HEK293 (cell line): ENCODE data around the gene KMT2A.

Experiments used
- CTCF ChIA-PET: fragments of 350-600 bp; formaldehyde crosslinking; extraction: SDS; loops from one replicate; lab custom pipeline; 2021; ENCODE audit warnings: antibody characterized with exemption; lab: Yijun Ruan, JAX
- POLR2A ChIA-PET: fragments of 300-600 bp; formaldehyde crosslinking; extraction: SDS; loops from one replicate; lab custom pipeline; 2020; ENCODE audit warnings: antibody characterized with exemption, inconsistent platforms; lab: Yijun Ruan, JAX
- H3K27ac ChIP-seq: fragments of 200-500 bp; sonication (Bioruptor generic); 2 replicates; pipeline ENCODE4 v1.5.1; 2014; ENCODE audit warnings: low read depth, low read length, control low read depth, inconsistent platforms; ENCODE audit errors: extremely low read depth
- H3K36me3 ChIP-seq, 2 experiments: fragments of 200-500 bp in 1 of 2; sonication (Bioruptor generic) in 1 of 2; 1 replicate in 1 of 2; 2 replicates in 1 of 2; pipeline ENCODE4 v1.5.1; 2014 to 2017; ENCODE audit warnings: inconsistent platforms in 2 of 2, low read length in 2 of 2; ENCODE audit not compliant: control insufficient read depth in 2 of 2, insufficient read depth in 1 of 2
- H3K4me1 ChIP-seq: fragments of 200-500 bp; sonication (Bioruptor generic); 2 replicates; pipeline ENCODE4 v1.5.1; 2014; ENCODE audit warnings: mild to moderate bottlenecking, low read length, inconsistent platforms; ENCODE audit not compliant: control insufficient read depth, insufficient read depth
- H3K4me3 ChIP-seq: 2 replicates; pipeline ENCODE4 v1.5.1; 2011; ENCODE audit warnings: low read depth, mild to moderate bottlenecking, control low read depth, low read length, moderate library complexity
- H3K9me3 ChIP-seq: fragments of 200-500 bp; sonication (Bioruptor generic); 2 replicates; pipeline ENCODE4 v1.5.1; 2014; ENCODE audit warnings: low read depth, low read length, inconsistent platforms; ENCODE audit not compliant: control insufficient read depth, insufficient read depth
- BCL11B ChIP-seq: fragments of 450-650 bp; formaldehyde crosslinking; IDR thresholded peaks from 2 replicates; pipeline ENCODE4 v1.5.1; 2016; ENCODE audit warnings: low read depth, missing biosample characterization, missing genetic modification characterization
- EGR2 ChIP-seq: fragments of 450-650 bp; formaldehyde crosslinking; IDR thresholded peaks from 2 replicates; pipeline ENCODE4 v1.5.1; 2016; ENCODE audit warnings: low read depth, missing biosample characterization, missing genetic modification characterization
- GLI4 ChIP-seq: fragments of 450-650 bp; formaldehyde crosslinking; IDR thresholded peaks from 2 replicates; pipeline ENCODE4 v1.5.1; 2016; ENCODE audit warnings: missing biosample characterization, missing genetic modification characterization
- SP3 ChIP-seq: fragments of 450-650 bp; formaldehyde crosslinking; IDR thresholded peaks from 2 replicates; pipeline ENCODE4 v1.5.1; 2016; ENCODE audit warnings: missing biosample characterization, missing genetic modification characterization
- ZBTB17 ChIP-seq: fragments of 450-650 bp; formaldehyde crosslinking; IDR thresholded peaks from 2 replicates; pipeline ENCODE4 v1.5.1; 2016; ENCODE audit warnings: missing biosample characterization, missing genetic modification characterization
- ZBTB48 ChIP-seq: fragments of 450-650 bp; formaldehyde crosslinking; IDR thresholded peaks from 2 replicates; pipeline ENCODE4 v1.5.1; 2016; ENCODE audit warnings: missing biosample characterization, missing genetic modification characterization
- ZFHX2 ChIP-seq: fragments of 450-650 bp; formaldehyde crosslinking; conservative IDR thresholded peaks from 2 replicates; pipeline ENCODE4 v1.5.1; 2016; ENCODE audit warnings: missing biosample characterization, missing genetic modification characterization
- ZNF114 ChIP-seq: fragments of 450-650 bp; formaldehyde crosslinking; IDR thresholded peaks from 2 replicates; pipeline ENCODE4 v1.5.0; 2017; ENCODE audit warnings: missing biosample characterization, missing genetic modification characterization
- ZNF2 ChIP-seq: fragments of 450-650 bp; formaldehyde crosslinking; IDR thresholded peaks from 2 replicates; pipeline ENCODE4 v1.5.1; 2016; ENCODE audit warnings: missing biosample characterization, missing genetic modification characterization
- ZNF335 ChIP-seq: fragments of 450-650 bp; formaldehyde crosslinking; conservative IDR thresholded peaks from 2 replicates; pipeline ENCODE4 v1.5.1; 2016; ENCODE audit warnings: missing biosample characterization, missing genetic modification characterization
- ZNF366 ChIP-seq: fragments of 450-650 bp; formaldehyde crosslinking; conservative IDR thresholded peaks from 2 replicates; pipeline ENCODE4 v1.5.1; 2016; ENCODE audit warnings: missing biosample characterization, missing genetic modification characterization
- ZNF513 ChIP-seq: fragments of 450-650 bp; IDR thresholded peaks from 2 replicates; pipeline ENCODE4 v1.5.1; 2018; ENCODE audit warnings: missing biosample characterization, missing genetic modification characterization
- ZNF560 ChIP-seq: fragments of 450-650 bp; formaldehyde crosslinking; IDR thresholded peaks from 2 replicates; pipeline ENCODE4 v1.5.1; 2017; ENCODE audit warnings: missing biosample characterization, missing genetic modification characterization, borderline replicate concordance
- ZNF580 ChIP-seq: fragments of 450-650 bp; formaldehyde crosslinking; IDR thresholded peaks from 2 replicates; pipeline ENCODE4 v1.5.1; 2016; ENCODE audit warnings: missing biosample characterization, missing genetic modification characterization
- ZNF600 ChIP-seq: fragments of 450-650 bp; formaldehyde crosslinking; IDR thresholded peaks from 2 replicates; pipeline ENCODE4 v1.5.1; 2016; ENCODE audit warnings: missing biosample characterization, missing genetic modification characterization
- ZXDB ChIP-seq: fragments of 450-650 bp; formaldehyde crosslinking; IDR thresholded peaks from 2 replicates; pipeline ENCODE4 v1.5.1; 2016; ENCODE audit warnings: missing biosample characterization, missing genetic modification characterization
- TF ChIP-seq, protein P1 (sequence below): fragments of 450-650 bp; formaldehyde crosslinking; IDR thresholded peaks from 2 replicates; pipeline ENCODE4 v1.5.1; 2017; ENCODE audit warnings: missing biosample characterization, missing genetic modification characterization
- TF ChIP-seq, protein P2 (sequence below): fragments of 450-650 bp; formaldehyde crosslinking; IDR thresholded peaks from 2 replicates; pipeline ENCODE4 v1.5.1; 2017; ENCODE audit warnings: missing biosample characterization, missing genetic modification characterization
- TF ChIP-seq, protein P3 (sequence below): fragments of 450-650 bp; formaldehyde crosslinking; IDR thresholded peaks from 2 replicates; pipeline ENCODE4 v1.5.1; 2016; ENCODE audit warnings: missing biosample characterization, missing genetic modification characterization
- TF ChIP-seq, protein P4 (sequence below): fragments of 450-650 bp; IDR thresholded peaks from 2 replicates; pipeline ENCODE4 v1.5.1; 2018; ENCODE audit warnings: missing biosample characterization, mild to moderate bottlenecking, missing genetic modification characterization
- TF ChIP-seq, protein P5 (sequence below): fragments of 450-650 bp; formaldehyde crosslinking; conservative IDR thresholded peaks from 2 replicates; pipeline ENCODE4 v1.5.1; 2016; ENCODE audit warnings: low read depth, missing biosample characterization, missing genetic modification characterization

Gene KMT2A

DNA sequence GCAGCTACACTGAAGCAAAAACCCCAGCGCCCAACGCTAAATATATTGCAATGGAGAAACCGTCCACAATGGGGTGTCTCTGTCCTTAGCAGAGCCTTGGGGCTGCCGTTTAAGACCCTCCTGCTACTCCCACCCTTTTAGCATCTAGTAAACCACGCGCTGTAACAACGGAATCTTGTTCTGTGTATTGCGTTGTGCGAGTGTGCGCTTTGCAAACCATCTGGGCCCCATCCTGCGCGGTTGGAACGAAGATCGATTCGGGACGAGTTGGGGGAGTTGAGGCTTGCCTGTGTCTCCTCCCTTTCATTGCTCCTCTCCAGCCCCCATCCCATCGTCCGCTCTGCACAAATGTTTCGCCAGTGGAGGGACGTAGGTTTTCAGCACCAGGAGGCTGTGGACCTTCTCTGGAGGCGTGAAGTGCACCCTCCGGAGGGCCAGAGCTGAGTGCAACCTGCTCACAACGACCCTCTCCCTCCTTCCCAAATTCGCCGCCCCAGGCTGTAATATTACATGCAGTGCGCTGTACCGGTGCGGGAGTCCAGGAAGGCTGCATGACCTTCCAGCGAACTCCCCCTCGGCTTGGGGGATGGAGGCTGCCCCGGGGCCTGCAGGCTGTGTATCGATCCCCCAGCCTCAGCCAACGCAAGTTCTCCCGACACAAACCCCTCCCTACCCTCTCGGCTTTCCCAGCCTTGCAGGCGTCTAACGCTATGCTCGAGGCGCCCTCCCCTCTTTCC is 1.6 kb upstream of the KMT2A start (continued):
- TF ChIP-seq, protein P1, sequence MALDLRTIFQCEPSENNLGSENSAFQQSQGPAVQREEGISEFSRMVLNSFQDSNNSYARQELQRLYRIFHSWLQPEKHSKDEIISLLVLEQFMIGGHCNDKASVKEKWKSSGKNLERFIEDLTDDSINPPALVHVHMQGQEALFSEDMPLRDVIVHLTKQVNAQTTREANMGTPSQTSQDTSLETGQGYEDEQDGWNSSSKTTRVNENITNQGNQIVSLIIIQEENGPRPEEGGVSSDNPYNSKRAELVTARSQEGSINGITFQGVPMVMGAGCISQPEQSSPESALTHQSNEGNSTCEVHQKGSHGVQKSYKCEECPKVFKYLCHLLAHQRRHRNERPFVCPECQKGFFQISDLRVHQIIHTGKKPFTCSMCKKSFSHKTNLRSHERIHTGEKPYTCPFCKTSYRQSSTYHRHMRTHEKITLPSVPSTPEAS (tag by site-specific recombination): no peak
- peak; percentile 87 for TF ChIP-seq ZBTB17 (tag by site-specific recombination)
- no peak; the same call in 1 of the 2 replicates for TF ChIP-seq ZNF2 (tag by site-specific recombination)
- TF ChIP-seq ZNF600: peak; percentile 47; the same call in 1 of the 2 replicates
- TF ChIP-seq ZNF580 (tag by site-specific recombination): no peak
- TF ChIP-seq, all 188 proteins: peak for 9

DNA sequence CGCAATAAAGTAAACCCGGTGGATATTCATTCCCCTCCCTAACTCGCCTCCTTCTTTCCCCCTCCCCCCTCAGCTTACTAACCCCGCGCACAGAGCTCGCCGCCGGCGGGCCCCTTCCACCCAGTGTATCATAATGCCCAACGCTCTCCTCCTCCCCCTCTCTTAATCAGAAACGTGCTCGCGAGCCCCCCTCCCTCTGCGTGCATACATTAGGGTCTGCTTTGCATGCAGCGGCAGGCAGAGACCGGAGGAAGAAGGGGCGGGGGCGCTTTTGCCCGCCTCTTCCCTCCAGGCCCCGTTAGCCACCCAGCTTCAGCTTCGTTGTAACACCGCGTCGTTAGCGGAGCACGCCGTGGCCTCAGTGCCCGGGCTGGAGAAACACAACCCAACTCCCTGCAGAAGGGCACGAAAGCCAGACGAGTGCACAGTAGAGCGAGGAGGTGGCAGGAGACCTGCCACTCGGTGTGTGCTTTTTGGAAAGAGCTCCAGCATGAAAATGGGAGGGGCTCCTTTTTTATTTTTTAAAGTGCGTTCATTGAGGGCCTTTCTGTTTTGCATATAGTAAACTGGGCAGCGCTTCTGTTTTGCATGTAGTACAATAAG is 901 bp upstream of the KMT2A start:
- Histone ChIP-seq H3K9me3 (no peaks in the 10 kb centered on the region), H3K4me1 (peaks cover 4% of the 10 kb centered on the region; the same call in 1 of the 2 replicates), H3K4me3 (peak overlapping the region; percentile 41), H3K36me3 (peaks cover 0 to 13% of the 10 kb centered on the region in 2 experiments; a peak in 1 of 3 replicates), H3K27ac (peak overlapping the region; percentile 76)
- CTCF ChIA-PET: interaction anchor here (0.6 to 1.1 kb wide), 3 partner anchors 33 to 1383 kb away, joined by 3 to 4 read pairs (median 3); no protein-coding TSS in a partner anchor
- POLR2A ChIA-PET: interaction anchor here (0.8 to 3.4 kb wide), 11 partner anchors 9 to 45 kb away, joined by 3 to 14 read pairs (median 6); no protein-coding TSS in a partner anchor
- TF ChIP-seq ZNF513 (tag by site-specific recombination) (no peak), BCL11B (tag by site-specific recombination) (peak; percentile 37; the same call in 1 of the 2 replicates), ZBTB48 (tag by site-specific recombination) (peak; percentile 69; the same call in 1 of the 2 replicates), SP3 (tag by site-specific recombination) (peak; percentile 60), ZFHX2 (tag by site-specific recombination) (peak; percentile 36; the same call in 1 of the 2 replicates), ZNF114 (tag by site-specific recombination) (no peak), ZNF560 (tag by site-specific recombination) (no peak), GLI4 (tag by site-specific recombination) (no peak), EGR2 (tag by site-specific recombination) (peak; percentile 69), ZNF366 (peak; percentile 77), ZXDB (peak; percentile 39), ZNF335 (tag by site-specific recombination) (peak; percentile 78; the same call in 1 of the 2 replicates)
- TF ChIP-seq, protein P2, sequence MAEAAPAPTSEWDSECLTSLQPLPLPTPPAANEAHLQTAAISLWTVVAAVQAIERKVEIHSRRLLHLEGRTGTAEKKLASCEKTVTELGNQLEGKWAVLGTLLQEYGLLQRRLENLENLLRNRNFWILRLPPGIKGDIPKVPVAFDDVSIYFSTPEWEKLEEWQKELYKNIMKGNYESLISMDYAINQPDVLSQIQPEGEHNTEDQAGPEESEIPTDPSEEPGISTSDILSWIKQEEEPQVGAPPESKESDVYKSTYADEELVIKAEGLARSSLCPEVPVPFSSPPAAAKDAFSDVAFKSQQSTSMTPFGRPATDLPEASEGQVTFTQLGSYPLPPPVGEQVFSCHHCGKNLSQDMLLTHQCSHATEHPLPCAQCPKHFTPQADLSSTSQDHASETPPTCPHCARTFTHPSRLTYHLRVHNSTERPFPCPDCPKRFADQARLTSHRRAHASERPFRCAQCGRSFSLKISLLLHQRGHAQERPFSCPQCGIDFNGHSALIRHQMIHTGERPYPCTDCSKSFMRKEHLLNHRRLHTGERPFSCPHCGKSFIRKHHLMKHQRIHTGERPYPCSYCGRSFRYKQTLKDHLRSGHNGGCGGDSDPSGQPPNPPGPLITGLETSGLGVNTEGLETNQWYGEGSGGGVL (tag by site-specific recombination): peak; percentile 97
- TF ChIP-seq, protein P3, sequence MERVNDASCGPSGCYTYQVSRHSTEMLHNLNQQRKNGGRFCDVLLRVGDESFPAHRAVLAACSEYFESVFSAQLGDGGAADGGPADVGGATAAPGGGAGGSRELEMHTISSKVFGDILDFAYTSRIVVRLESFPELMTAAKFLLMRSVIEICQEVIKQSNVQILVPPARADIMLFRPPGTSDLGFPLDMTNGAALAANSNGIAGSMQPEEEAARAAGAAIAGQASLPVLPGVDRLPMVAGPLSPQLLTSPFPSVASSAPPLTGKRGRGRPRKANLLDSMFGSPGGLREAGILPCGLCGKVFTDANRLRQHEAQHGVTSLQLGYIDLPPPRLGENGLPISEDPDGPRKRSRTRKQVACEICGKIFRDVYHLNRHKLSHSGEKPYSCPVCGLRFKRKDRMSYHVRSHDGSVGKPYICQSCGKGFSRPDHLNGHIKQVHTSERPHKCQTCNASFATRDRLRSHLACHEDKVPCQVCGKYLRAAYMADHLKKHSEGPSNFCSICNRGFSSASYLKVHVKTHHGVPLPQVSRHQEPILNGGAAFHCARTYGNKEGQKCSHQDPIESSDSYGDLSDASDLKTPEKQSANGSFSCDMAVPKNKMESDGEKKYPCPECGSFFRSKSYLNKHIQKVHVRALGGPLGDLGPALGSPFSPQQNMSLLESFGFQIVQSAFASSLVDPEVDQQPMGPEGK (tag by site-specific recombination): peak; percentile 87
- TF ChIP-seq, protein P4, sequence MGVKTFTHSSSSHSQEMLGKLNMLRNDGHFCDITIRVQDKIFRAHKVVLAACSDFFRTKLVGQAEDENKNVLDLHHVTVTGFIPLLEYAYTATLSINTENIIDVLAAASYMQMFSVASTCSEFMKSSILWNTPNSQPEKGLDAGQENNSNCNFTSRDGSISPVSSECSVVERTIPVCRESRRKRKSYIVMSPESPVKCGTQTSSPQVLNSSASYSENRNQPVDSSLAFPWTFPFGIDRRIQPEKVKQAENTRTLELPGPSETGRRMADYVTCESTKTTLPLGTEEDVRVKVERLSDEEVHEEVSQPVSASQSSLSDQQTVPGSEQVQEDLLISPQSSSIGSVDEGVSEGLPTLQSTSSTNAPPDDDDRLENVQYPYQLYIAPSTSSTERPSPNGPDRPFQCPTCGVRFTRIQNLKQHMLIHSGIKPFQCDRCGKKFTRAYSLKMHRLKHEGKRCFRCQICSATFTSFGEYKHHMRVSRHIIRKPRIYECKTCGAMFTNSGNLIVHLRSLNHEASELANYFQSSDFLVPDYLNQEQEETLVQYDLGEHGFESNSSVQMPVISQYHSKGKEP: peak; percentile 85
- TF ChIP-seq, protein P5, sequence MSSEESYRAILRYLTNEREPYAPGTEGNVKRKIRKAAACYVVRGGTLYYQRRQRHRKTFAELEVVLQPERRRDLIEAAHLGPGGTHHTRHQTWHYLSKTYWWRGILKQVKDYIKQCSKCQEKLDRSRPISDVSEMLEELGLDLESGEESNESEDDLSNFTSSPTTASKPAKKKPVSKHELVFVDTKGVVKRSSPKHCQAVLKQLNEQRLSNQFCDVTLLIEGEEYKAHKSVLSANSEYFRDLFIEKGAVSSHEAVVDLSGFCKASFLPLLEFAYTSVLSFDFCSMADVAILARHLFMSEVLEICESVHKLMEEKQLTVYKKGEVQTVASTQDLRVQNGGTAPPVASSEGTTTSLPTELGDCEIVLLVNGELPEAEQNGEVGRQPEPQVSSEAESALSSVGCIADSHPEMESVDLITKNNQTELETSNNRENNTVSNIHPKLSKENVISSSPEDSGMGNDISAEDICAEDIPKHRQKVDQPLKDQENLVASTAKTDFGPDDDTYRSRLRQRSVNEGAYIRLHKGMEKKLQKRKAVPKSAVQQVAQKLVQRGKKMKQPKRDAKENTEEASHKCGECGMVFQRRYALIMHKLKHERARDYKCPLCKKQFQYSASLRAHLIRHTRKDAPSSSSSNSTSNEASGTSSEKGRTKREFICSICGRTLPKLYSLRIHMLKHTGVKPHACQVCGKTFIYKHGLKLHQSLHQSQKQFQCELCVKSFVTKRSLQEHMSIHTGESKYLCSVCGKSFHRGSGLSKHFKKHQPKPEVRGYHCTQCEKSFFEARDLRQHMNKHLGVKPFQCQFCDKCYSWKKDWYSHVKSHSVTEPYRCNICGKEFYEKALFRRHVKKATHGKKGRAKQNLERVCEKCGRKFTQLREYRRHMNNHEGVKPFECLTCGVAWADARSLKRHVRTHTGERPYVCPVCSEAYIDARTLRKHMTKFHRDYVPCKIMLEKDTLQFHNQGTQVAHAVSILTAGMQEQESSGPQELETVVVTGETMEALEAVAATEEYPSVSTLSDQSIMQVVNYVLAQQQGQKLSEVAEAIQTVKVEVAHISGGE (tag by site-specific recombination): peak; percentile 31
